ENCODE measurements around the gene GTPBP2. TPM values are rescaled to one million over a fixed set of nuclear protein-coding genes. Genes with fewer than 3 reads are reported as not detected.

GTPBP2 gene
- total and polyA plus RNA-seq, 10 of the 15 experiments (the other 5 are each of a cell fraction or from before 2014, with no cell fraction given), result 5.9 to 63.4 (median 39.8) TPM

- peak within 1 kb of the TSS; percentile 75 for H3K4me2 ChIP-seq (ENCODE audit: control insufficient read depth, insufficient read depth)
- BruUV-seq (replicated peaks), result no TSS peak
- in situ Hi-C loops (cut with MboI), result no loop called here
- ATAC-seq (peak; percentile 91), FAIRE-seq (peak; percentile 73), DNase-seq (ENCODE audit: low read depth, low spot score) (peak; percentile 33)
- H3K27ac ChIP-seq (ENCODE audit: control insufficient read depth, insufficient read depth), result peak within 1 kb of the TSS; percentile 87
- POLR2A ChIA-PET, result interaction anchor here (0.5 to 2.1 kb wide), 6 partner anchors 9 to 462 kb away, joined by 3 to 8 read pairs (median 4); partner anchors contain the start of genes MRPS18A and RSPH9
- peaks cover 30% of the 10 kb centered on the region for H3K79me2 ChIP-seq (ENCODE audit: control insufficient read depth, insufficient read depth, low read length)
- WGBS (ENCODE audit: insufficient coverage, insufficient replicate concordance, low lambda C conversion rate, missing lambda C conversion rate), result 2% methylated on average over 48 of the region's 48 CpGs
- H3K4me1 ChIP-seq (ENCODE audit: control insufficient read depth, insufficient read depth, low read length), result peaks cover 9% of the 10 kb centered on the region
- CTCF ChIA-PET, result interaction anchor here (0.9 to 1.8 kb wide), 7 partner anchors 27 to 443 kb away, joined by 3 to 6 read pairs (median 4); no protein-coding TSS in a partner anchor
- intact Hi-C loops (cut with micrococcal nuclease; ENCODE audit: unreplicated experiment), result no loop called here
- SMC1A ChIA-PET (ENCODE audit: uncharacterized antibody, unreplicated experiment), result interaction anchor here (0.8 to 1.6 kb wide), 4 partner anchors 8 to 79 kb away, joined by 3 to 7 read pairs (median 3); no protein-coding TSS in a partner anchor
- H3K9me3 ChIP-seq (replicated peaks; ENCODE audit: control insufficient read depth, insufficient read depth, low read length), result no peaks in the 10 kb centered on the region
- RAD21 ChIA-PET (ENCODE audit: unreplicated experiment), result interaction anchor here (1.0 to 2.4 kb wide), 2 partner anchors 31 to 70 kb away, joined by 3 to 8 read pairs; no protein-coding TSS in a partner anchor
- H3K27me3 ChIP-seq (replicated peaks in 1 of 2; ENCODE audit: control insufficient read depth in 2 of 2, insufficient read depth in 2 of 2, low read length in 1 of 2), result no peaks in the 10 kb centered on the region
- peak within 1 kb of the TSS; percentile 100 for H3K4me3 ChIP-seq
- H2AFZ ChIP-seq (ENCODE audit: control insufficient read depth, low read depth, low read length), result peak within 1 kb of the TSS; percentile 95
- H3K9ac ChIP-seq (ENCODE audit: control insufficient read depth, insufficient read depth, low read length), result peak within 1 kb of the TSS; percentile 93
- H3K36me3 ChIP-seq (ENCODE audit: control insufficient read depth in 2 of 2, insufficient read depth in 2 of 2, low read length in 1 of 2), result peaks cover 5 to 6% of the 10 kb centered on the region in 2 experiments; a peak in 3 of 4 replicates
- no peaks in the 10 kb centered on the region for H4K20me1 ChIP-seq (ENCODE audit: control insufficient read depth, insufficient read depth)
- TF ChIP-seq BHLHE40 (IDR thresholded peaks at IDR 0.05; ENCODE audit: borderline replicate concordance in 1 of 2, low read depth in 2 of 2, low read length in 1 of 2) (peak in 1 of 2 experiments; percentile 61; a peak in 2 of 4 replicates), NR2C2 (IDR thresholded peaks at IDR 0.05; ENCODE audit: borderline replicate concordance, control insufficient read depth, insufficient read length, low read depth) (no peak), STAT1 (conservative IDR thresholded peaks at IDR 0.05) (0 out of 2 replicates have a peak, but pooled peaks have one; percentile 39), FOS (IDR thresholded peaks at IDR 0.05; ENCODE audit: borderline replicate concordance, extremely low read depth, insufficient read length) (no peak), IKZF1 (conservative IDR thresholded peaks at IDR 0.05) (peak; percentile 86), CBFB (IDR thresholded peaks at IDR 0.05; ENCODE audit: low read depth) (peak; percentile 99), E4F1 (IDR thresholded peaks at IDR 0.05; ENCODE audit: borderline replicate concordance, partially characterized antibody) (peak; percentile 49), RUNX3 (IDR thresholded peaks at IDR 0.05; ENCODE audit: low read length) (peak; percentile 98), ATF2 (IDR thresholded peaks at IDR 0.05; ENCODE audit: low read length) (no peak), CEBPZ (IDR thresholded peaks at IDR 0.05; ENCODE audit: low read depth, low read length) (no peak), SMARCA5 (IDR thresholded peaks at IDR 0.05) (peak; percentile 83; the same call in 1 of the 2 replicates), ELK1 (IDR thresholded peaks at IDR 0.05; ENCODE audit: low read depth, low read length) (peak; percentile 87)
Observed at GRCh38 chr6:43635387-43636307, 6.6 kb upstream of the GTPBP2 start, which contains the start of gene MAD2L1BP. Gene MAD2L1BP, plus strand, starts transcription at chr6:43635840. Its CDS starts 36 bp downstream, at chr6:43635876.

Data from GM12878 (cell line).